NCI-H1930 (cell line): ENCODE data around the gene KRT25.
"Not testable (repeated sequence)": the region's sequence is repeated elsewhere in the genome, so short reads cannot be mapped to it uniquely, and the experiment has no call there.

Source experiments
- DNase-seq, 2 experiments: peaks; one replicate each; lab custom pipeline; 2025; lab: John Stamatoyannopoulos, UW

Gene KRT25

DNA sequence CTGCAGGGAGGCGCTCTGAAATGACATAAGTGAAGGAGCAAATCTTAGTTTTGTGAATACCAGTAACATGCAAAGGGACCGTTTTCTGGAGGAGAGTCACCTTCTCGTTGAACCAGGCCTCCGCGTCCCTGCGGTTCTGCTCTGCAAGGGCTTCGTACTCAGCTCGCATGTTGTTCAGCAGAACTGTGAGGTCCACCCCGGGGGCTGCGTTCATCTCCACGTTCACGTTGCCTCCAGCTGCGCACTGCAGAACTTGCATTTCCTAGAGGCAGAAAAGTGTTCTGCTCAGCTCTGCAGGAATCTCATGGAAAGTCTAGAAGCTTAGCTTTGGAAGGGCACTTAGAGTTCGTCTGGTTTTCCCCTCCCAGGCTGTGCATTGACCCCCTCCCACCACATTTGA is 4.1 kb downstream of the KRT25 start:
- no peak for DNase-seq

DNA sequence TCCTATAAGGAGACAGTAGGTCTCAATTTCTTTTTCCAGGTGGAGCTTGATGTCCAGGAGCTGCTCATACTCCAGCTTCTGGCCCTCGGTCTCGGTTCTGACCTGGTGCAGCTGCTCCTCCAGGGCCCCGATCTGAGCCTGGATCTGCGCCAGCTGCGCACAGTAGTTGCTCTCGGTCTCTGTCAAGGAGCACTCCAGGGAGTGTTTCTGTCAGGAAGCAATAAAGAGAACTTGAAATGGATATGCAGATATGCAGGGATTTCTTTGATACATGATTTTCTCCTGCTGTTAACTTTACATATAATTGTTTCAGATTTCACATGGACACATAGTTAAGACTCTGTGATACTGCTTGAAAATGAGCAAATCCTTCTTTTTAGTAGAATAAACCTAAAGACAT is 4.7 kb downstream of the KRT25 start:
- DNase-seq = no peak

DNA sequence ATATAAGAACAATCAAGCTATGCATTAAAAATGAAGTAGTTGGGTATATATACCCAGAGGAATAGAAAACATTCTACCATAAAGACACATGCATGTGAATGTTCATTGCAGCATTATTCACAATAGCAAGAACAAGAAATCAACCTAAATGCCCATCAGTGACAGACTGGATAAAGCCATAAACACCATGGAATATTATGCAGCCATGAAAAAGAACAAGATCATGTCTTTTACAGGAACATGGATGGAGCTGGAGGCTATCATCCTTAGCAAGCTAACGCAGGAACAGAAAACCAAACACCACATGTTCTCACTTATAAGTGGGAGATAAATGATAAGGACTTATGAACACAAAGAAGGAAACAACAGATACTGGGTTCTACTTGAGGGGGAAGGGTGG is 6.5 kb downstream of the KRT25 start:
- not testable (repeated sequence) for DNase-seq

DNA sequence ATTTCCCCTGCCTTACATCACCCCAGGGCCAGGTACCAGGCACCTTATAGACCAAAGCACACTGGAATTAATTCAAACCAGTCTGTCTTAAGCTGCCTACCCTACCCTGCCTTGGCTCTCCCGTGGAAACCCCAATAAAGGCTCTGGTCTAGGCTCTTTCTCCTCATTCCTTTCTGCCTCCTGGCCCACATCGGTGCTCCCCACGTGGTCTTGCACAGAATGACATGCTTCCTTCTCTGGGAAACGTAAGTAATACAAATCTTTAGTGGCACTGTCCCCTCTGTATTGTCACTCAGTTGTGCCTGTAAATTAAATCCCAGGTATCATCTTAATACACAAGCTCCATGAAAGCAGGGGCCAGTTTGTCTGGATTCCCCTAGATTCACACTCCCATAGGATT is 16.6 kb downstream of the KRT25 start:
- DNase-seq = no peak

DNA sequence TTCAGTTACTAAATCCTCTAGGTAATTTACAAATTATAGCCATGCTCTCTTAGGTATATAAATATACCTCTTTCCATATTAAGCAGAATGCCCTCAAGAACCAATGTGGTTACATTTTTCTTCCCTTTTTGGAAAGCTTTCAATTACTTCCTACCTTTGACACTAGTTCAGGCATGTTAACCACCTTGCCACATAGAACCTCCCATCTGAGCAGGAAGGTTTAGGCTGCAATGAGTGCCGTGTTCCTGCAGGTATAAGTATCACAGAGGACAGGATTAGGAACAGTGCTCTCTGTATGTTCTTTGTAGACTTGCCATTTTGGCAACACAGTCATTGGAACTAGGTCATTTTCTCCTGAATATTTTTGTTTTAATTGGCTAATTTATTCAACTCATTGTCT is 20.1 kb downstream of the KRT25 start:
- DNase-seq = no peak

DNA sequence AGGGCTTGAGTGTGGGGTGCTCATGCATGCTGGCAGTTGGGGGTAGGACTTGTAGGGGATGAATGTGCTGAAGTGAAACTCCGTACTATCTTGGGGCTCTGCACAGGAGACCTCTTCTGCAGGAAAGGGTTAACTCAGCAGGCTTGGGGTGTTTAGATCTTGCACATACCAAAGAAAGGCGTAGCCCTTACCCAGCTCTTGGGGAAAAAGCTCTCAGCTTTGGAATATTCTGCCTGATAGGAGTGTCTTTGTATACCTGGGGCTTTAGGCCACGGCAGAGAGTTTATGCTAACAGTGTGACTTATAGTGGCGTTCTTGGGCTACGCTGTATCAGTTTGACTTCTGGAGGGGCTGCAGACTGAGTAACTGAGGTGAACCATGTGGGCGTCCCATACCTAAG is 21.1 kb downstream of the KRT25 start:
- DNase-seq = no peak

DNA sequence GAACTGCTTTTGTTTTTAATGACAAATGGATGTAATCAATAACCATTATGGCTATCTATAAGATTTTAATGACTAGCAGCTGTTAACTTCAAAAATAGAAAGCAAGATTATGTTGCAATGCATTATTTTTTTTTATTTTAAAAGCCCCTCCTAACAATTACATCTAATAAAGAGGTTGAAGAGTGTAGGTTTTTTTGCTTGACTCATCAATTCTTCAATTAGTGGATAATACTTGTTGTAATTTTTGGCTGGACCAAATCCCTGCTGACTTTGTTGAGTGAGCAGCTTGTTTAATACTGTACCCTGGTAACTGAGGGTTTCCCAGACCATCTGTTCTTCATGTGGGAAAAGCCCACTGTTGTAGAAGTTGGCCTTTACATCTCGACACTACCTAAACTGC is 24.2 kb downstream of the KRT25 start:
- DNase-seq = no peak

DNA sequence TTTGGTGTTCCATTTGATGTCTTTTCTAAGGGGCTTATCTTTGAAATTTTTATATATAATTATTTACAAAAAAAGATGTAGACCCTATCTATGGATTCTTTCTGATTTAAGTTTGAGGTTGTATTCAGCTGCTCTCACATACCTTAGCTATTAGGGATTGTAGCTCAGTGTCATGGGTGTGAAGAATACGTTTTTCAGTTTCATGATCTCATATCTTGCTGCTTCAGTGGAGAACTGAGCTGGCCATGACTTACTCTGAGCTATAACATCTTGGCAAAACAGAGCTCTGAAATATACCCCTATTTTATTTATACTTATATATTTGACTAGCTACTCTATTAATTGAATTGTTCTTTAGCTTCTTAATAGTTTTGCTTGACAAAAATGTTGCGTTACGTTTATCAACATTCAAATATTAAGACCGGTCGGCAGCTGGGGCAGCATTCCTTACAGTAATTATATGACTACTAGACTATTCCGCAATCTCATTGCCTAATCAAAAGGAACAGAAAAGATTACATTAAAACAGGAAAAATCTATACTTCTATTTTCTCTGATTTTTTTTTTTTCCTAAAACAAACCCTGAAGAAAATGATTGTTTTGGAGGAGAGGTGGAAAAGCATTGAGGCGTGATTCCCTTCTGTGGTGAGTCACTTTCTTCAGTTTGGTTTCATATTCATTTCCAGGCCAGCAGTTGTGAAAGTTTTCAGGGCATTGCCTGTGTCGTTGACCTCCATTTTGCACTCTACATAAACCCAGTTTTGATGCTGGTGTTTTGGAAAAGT is 27.5 kb downstream of the KRT25 start:
- no peak for DNase-seq

DNA sequence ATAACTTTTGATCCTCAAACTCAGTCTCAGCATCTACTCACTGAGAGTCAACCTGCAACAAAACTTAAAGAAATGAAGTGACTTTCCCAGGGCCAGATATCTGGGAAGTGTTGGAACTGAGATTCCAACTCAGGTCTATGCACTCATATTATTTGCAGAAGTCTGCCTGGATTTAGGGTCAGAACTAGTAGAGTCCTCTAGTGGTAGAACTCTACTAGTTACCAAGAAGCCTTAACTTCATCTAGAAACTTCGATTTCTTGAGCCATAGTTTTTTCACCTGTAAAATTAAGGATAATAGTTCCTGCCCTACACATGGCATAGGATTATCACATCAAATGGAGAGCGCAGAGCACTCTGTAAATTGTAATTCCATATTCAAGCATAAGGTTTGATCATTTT is 28.2 kb downstream of the KRT25 start:
- no peak for DNase-seq

DNA sequence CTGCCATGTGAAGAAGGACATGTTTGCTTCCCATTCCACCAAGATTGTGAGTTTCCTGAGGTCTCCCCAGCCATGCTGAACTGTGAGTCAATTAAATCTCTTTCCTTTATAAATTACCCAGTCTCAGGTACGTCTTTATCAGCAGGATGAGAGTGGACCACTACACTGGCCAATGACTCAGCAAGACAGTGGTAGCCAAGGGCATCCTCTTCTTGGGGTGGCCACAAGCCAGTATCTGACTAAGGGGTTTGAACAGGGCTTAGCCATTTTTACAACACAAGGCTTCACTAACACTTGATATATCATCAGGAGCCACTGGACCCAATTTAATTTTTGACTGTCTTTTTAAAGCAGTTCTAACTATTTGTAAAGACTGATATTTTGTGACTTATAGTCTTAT is 30.5 kb downstream of the KRT25 start:
- no peak for DNase-seq

DNA sequence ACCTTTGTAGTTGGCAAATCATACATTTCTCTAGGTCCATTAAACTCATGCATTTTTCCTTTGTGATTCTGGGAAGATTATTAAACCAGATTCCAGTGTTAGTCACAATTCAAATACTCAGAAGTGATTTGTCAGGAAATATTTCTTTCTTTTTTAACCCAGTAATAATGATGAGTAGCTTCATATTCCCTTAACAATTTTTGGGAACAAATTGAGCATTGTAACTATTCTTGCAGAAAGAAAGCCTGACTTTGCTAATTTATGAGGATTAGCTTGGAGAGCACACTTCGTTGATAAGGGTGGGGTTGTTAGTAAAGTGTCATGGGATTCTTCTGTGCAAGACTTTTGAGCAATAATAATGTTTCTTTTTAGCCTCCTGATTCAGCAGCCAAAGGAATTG is 32.9 kb downstream of the KRT25 start:
- no peak for DNase-seq

DNA sequence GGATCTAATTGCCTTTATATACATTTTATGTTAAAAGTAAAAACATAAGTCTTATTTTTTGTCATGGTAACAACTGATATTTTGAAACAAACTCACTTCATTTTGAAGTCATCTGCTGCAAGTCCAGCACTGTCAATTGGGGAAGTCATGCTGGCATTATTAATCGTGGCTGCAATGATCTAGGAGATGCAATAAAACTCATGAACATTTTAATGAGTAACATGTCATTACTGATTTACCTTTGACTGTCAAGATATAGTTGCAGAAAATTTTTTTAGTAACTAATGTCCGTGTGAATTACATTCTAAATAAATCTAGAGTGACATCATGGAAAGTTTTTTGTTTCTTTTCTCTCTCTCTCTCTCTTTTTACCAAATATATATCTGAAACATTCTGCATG is 34.2 kb downstream of the KRT25 start:
- DNase-seq = no peak

DNA sequence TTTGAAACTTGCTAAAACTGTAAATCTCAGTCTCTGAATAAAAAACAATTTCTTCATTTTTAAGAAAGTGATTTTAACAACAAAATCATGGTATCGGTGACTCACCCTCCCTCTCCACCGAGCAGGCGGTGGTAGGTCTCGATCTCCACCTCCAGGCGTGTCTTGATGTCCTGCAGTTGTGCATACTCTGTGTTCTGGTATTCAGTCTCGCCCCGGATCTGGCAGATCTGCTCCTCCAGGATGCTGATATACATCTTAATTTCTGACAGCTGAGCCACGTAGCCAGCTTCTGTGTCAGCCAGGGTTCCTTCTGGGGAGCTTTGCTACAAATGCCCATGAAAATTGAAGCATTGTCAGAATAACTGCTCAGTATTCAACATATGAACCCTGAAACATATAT is 36.2 kb downstream of the KRT25 start:
- DNase-seq = no peak

DNA sequence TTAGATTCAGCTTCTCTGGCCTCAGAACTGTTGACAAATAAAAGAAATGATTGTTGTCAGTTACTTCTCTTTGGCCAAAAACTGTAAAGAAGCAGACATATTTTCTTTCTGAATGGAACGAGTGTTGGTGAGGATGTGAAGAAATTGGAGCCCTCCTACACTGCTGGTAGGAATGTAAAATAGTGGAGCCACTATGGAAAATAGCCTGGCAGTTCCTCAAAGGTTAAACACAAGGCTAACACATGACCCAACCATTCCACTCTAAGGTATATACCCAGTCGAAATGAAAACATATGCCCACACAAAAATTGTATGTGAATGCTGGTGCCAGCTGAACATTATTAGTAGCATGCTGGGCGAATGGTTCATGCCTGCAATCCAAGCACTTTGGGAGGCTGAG is 37.4 kb downstream of the KRT25 start:
- no peak for DNase-seq

DNA sequence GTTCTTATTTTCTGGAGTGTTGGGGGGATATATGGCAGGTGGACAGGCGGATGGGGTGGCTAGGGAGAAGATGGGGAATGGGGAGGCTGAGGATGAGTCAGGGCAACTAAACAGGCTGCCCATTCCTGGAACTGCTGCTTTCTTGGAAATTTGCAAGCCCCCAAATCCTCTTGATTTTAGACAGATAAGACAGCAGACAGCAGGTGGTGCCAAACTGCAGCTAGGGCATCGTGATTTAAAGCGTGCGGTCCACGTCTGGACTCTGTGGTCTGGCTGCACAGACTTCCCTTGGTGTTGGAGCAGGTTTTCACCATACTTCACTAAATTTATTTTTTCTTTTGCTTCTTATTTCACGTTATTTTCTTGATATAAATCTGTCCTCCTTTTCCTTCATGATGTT is 40.7 kb downstream of the KRT25 start:
- no peak for DNase-seq

DNA sequence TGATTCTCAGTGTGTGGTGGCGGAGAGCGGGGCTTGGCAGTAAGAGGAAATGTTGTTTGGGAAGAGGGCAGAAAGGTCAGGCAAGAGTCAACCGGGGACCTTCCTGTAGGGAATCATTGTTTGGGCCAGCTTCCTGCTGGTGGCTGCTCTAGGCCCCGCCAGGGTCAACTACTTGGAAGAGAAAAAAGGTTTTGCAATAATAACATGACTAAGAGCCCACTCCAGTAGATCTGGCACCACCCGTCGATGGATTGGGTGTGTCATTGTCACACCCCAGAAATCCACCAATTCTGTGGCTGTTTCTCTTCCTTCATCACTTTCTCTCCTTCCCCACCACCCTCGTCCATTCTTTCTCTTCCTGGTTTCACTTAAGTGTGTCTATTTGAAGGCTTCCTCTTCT is 47.4 kb downstream of the KRT25 start:
- DNase-seq = no peak

DNA sequence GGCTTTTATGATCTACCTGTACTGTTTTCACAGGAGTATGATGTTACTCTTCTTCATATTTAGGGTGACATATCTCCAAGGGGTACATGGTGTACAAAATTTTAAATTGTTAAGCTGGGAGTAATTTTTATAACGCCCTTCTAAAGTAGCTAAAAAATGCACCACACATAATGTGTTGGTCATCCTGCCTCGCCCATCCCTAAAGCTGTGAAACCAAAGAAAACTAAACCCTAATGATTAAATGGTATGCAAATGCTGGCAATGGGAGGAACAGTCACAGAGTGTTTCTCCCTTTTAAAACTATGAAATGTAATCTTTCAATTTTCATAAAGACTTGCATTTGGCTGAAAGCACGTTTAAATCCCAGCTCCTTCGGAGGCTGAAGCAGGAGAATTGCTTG is 49.5 kb downstream of the KRT25 start:
- no peak for DNase-seq

DNA sequence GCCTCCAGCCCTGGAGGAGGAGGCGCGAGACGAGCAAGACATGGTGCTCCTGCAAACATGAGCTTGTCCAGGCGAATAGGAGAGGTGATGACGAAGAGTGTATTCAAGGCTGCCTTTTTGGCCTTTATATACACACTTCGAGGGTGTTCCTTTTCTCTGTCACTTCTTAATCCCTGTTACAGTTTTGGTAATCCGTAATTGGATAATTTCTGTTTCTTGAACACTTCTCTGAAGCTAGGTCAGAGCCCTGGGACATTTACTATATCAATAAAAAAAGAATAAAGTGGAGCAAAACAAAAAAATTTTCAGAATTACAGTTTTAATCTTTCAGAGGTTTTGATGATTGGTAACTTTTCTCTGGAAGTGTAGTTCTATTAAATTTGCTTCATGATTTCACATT is 51.5 kb downstream of the KRT25 start, which contains the start of gene KRT24:
Gene KRT24 (minus strand): TSS at position 101 of the 400 bp plus-strand sequence. CDS start 59 bp downstream, at position 42.
- DNase-seq = no peak

DNA sequence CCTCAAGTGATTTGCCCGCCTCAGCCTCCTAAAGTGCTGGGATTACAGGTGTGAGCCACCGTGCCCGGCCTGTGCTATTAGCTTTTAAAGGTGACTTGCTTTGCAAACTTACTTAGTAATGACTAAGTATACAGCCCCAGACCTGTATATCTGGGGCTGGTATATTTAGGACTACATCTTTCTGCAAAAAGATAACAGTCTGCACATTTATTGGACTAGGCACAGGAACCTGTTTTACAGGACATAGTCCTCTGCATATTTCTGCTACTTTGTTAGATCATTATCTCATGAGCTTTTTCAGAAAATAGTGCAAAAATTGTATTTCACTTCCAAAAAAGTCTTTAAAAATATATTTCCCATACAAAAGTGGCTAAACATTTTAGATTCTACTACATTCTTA is 52.9 kb downstream of the KRT25 start:
- no peak for DNase-seq

DNA sequence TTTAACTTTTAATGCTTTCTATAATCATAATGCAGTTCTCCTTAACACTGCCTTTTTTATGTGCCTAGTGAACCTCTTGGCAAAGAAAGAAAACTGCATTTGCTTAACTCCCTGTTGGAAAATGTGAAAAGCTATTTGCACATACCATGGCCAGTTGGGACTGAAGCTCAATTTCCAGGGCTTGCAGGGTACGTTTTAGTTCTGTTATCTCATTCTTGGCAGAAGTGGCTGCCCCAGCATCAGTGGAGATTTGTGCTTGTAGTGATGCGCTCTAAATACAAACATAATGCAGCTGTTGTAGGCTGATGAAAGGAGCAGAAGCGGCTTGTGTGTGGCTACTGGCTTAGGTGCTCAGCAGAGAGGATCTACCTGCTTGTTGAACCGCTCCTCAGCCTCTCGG is 55.3 kb downstream of the KRT25 start:
- no peak for DNase-seq

DNA sequence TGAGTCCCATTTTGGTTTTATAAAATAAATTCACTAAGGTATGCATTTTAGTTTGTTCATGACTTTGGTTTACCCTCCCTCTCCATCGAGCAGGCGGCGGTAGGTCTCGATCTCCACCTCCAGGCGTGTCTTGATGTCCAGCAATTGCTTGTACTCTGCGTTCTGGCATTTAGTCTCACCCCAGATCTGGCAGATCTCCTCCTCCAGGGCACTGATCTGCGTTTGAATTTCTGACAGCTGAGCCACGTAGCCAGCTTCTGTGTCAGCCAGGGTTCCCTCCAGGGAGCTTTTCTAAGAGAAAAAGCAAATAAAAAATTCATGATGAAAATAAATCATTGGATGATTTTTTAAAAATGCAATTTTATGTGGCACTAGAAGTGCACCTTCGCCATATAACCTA is 55.8 kb downstream of the KRT25 start:
- DNase-seq = no peak
